ENCODE measurements around the gene SEPSECS. TPM values are rescaled to one million over a fixed set of nuclear protein-coding genes. Genes with fewer than 3 reads are reported as not detected.
A peak's percentile ranks its signal among the peaks of the same experiment; 100 is the strongest.

SEPSECS gene
- total RNA-seq, 3 donors from 2014 or later, result 13.4 to 26.2 (median 13.6) TPM

GRCh38 chr4:25172961-25173915, 13.0 kb upstream of the SEPSECS start:
- Histone ChIP-seq H3K4me1 (ENCODE audit: low read depth) (no peaks in the 10 kb centered on the region), H3K4me3 (no peak overlapping the region), H3K36me3 (ENCODE audit: low read depth) (no peaks in the 10 kb centered on the region), H3K9me3 (no peaks in the 10 kb centered on the region)
- intact Hi-C loops (cut with DNase I, micrococcal nuclease), result no loop called here
- DNase-seq (peak in 1 of 3 donors; percentile 30), ATAC-seq (peak; percentile 69)
- TF ChIP-seq, protein P1, sequence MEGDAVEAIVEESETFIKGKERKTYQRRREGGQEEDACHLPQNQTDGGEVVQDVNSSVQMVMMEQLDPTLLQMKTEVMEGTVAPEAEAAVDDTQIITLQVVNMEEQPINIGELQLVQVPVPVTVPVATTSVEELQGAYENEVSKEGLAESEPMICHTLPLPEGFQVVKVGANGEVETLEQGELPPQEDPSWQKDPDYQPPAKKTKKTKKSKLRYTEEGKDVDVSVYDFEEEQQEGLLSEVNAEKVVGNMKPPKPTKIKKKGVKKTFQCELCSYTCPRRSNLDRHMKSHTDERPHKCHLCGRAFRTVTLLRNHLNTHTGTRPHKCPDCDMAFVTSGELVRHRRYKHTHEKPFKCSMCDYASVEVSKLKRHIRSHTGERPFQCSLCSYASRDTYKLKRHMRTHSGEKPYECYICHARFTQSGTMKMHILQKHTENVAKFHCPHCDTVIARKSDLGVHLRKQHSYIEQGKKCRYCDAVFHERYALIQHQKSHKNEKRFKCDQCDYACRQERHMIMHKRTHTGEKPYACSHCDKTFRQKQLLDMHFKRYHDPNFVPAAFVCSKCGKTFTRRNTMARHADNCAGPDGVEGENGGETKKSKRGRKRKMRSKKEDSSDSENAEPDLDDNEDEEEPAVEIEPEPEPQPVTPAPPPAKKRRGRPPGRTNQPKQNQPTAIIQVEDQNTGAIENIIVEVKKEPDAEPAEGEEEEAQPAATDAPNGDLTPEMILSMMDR (IDR thresholded peaks at IDR 0.05), result no peak

- Histone ChIP-seq H3K4me1 (ENCODE audit: low read depth) (no peaks in the 10 kb centered on the region), H3K36me3 (ENCODE audit: low read depth) (no peaks in the 10 kb centered on the region), H3K9me3 (no peaks in the 10 kb centered on the region), H3K4me3 (no peak overlapping the region)
- DNase-seq (no peak), ATAC-seq (no peak)
- TF ChIP-seq, protein P1 (IDR thresholded peaks at IDR 0.05), result no peak
- intact Hi-C loops (cut with DNase I, micrococcal nuclease), result no loop called here
Measured at GRCh38 chr4:25171201-25171865, 11.1 kb upstream of the SEPSECS start.

DNA sequence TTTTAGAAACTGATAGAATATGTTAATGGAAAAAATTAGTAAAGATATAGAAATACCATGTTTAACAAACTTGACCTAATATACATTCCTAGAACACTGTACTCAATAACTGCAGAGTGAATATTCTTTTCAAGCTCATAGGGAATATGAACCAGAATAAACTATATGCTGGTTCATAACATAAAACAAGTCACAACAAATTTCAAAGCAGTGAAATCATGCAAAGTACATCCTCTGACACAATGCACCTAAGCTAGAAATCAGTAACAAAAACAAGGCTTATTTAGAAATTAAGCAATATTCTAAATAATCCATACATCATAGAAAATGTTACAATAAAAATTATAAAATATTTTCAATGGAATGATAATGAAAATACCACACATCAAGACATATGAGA, 9.2 kb upstream of the SEPSECS start:
- intact Hi-C loops (cut with DNase I, micrococcal nuclease), result no loop called here
- no peak for ATAC-seq

GRCh38 chr4:25165916-25166315, 5.7 kb upstream of the SEPSECS start:
- H3K4me1 ChIP-seq (ENCODE audit: low read depth), result peaks cover 12% of the 10 kb centered on the region
- ATAC-seq, result no peak
- no peak overlapping the region for H3K4me3 ChIP-seq
- intact Hi-C loops (cut with DNase I, micrococcal nuclease), result no loop called here
- DNase-seq, result no peak
- no peaks in the 10 kb centered on the region for H3K36me3 ChIP-seq (ENCODE audit: low read depth)
- TF ChIP-seq, protein P1 (IDR thresholded peaks at IDR 0.05), result no peak
- no peaks in the 10 kb centered on the region for H3K9me3 ChIP-seq

More for the DNA sequence above, 9.2 kb upstream of the SEPSECS start:
- no peak for DNase-seq
- Histone ChIP-seq H3K36me3 (ENCODE audit: low read depth) (no peaks in the 10 kb centered on the region), H3K4me1 (ENCODE audit: low read depth) (no peaks in the 10 kb centered on the region), H3K9me3 (no peaks in the 10 kb centered on the region), H3K4me3 (no peak overlapping the region)
- TF ChIP-seq, protein P1 (IDR thresholded peaks at IDR 0.05), result no peak

DNA sequence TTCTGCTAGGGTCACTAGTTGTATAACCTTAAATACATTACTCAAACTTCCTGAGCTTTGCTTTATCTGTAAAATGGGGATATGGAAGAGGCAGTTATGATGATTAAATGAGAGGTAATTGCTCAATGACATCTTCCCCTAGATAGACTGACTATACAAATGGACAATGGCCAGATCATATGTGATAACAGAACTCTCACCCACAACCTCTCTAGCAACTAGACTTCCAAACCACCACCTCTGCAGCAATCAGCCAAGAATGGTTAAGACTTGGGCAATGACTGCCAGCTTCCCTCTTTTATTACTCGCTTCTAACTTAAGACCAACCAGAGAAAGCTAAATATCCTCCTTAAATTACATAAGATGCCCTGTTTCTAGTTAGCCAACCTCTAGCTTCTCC, 2.9 kb upstream of the SEPSECS start:
- Histone ChIP-seq H3K4me1 (ENCODE audit: low read depth) (peaks cover 12% of the 10 kb centered on the region), H3K4me3 (no peak overlapping the region), H3K9me3 (no peaks in the 10 kb centered on the region), H3K36me3 (ENCODE audit: low read depth) (no peaks in the 10 kb centered on the region)
- intact Hi-C loops (cut with DNase I, micrococcal nuclease), result no loop called here
- DNase-seq (no peak), ATAC-seq (no peak)
- TF ChIP-seq, protein P1 (IDR thresholded peaks at IDR 0.05), result no peak
